ENCODE results near the gene MRPL19.

MRPL19 gene

DNA sequence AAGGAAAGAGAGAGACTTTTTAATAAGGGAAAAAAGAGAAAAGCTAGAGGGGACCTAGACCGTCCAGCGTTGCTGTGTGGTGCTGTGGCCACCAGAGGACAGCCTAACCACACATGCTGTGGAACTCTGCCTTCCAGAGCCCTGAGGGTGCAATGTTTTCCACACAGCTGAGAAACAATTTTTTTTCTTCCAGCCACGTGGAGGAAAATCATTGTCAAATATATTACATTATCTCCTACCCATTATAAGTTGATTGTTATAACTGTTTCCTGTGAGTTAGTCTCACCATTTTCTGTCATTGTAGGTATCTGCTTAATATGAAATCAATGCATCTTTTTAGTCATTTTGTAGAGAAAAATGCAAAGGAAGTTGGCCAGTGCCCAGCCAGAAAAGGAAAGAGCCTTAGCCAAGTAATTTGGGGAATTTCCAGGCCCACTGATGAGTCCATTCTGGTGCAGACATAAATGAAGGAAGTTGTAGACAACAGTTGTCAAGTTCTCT is 5.9 kb upstream of the MRPL19 start:
- TF ChIP-seq GABPA (IDR thresholded peaks at IDR 0.05; ENCODE audit: low read depth) (no peak), CTCF (IDR thresholded peaks at IDR 0.05; ENCODE audit: insufficient read depth, low read length) (peak; percentile 99), SPI1 (IDR thresholded peaks at IDR 0.05; ENCODE audit: borderline replicate concordance, low read depth) (no peak), POLR2AphosphoS5 (IDR thresholded peaks at IDR 0.05; ENCODE audit: low read depth) (no peak)
- TF ChIP-seq, protein P1, sequence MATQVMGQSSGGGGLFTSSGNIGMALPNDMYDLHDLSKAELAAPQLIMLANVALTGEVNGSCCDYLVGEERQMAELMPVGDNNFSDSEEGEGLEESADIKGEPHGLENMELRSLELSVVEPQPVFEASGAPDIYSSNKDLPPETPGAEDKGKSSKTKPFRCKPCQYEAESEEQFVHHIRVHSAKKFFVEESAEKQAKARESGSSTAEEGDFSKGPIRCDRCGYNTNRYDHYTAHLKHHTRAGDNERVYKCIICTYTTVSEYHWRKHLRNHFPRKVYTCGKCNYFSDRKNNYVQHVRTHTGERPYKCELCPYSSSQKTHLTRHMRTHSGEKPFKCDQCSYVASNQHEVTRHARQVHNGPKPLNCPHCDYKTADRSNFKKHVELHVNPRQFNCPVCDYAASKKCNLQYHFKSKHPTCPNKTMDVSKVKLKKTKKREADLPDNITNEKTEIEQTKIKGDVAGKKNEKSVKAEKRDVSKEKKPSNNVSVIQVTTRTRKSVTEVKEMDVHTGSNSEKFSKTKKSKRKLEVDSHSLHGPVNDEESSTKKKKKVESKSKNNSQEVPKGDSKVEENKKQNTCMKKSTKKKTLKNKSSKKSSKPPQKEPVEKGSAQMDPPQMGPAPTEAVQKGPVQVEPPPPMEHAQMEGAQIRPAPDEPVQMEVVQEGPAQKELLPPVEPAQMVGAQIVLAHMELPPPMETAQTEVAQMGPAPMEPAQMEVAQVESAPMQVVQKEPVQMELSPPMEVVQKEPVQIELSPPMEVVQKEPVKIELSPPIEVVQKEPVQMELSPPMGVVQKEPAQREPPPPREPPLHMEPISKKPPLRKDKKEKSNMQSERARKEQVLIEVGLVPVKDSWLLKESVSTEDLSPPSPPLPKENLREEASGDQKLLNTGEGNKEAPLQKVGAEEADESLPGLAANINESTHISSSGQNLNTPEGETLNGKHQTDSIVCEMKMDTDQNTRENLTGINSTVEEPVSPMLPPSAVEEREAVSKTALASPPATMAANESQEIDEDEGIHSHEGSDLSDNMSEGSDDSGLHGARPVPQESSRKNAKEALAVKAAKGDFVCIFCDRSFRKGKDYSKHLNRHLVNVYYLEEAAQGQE (IDR thresholded peaks at IDR 0.05; ENCODE audit: insufficient replicate concordance, low read depth), result no peak
- H3K4me3 ChIP-seq (replicated peaks; ENCODE audit: insufficient read depth, low read length), result no peak overlapping the region
- no peaks in the 10 kb centered on the region for H3K27me3 ChIP-seq (ENCODE audit: insufficient read depth, poor library complexity, severe bottlenecking)
- peak in 1 of 2 experiments; percentile 45 for DNase-seq (ENCODE audit: low read depth in 1 of 2, low spot score in 1 of 2)
- H3K27ac ChIP-seq (replicated peaks), result no peak overlapping the region

DNA sequence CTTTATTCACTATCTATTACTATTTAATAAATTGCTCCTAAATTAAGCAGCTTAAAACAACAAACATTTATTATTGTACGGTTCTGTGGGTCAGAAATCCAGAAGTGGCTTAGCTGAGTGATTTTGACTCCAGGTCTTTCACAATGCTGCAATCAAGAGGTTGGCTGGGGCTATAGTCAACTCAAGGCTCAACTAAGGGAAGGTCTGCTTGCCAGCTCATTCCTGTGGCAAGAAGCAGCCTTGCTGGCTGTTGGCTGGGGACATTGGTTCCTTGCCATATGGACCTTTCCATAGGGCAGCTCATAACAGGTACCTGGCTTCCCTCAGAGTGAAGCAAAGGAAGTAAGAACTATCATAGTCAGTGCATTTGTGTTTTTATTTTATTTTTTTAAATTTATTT is 5.0 kb upstream of the MRPL19 start:
- Histone ChIP-seq H3K27me3 (ENCODE audit: insufficient read depth, poor library complexity, severe bottlenecking) (no peaks in the 10 kb centered on the region), H3K4me3 (replicated peaks; ENCODE audit: insufficient read depth, low read length) (no peak overlapping the region), H3K27ac (replicated peaks) (no peak overlapping the region)
- TF ChIP-seq SPI1 (IDR thresholded peaks at IDR 0.05; ENCODE audit: borderline replicate concordance, low read depth) (no peak), CTCF (IDR thresholded peaks at IDR 0.05; ENCODE audit: insufficient read depth, low read length) (no peak), GABPA (IDR thresholded peaks at IDR 0.05; ENCODE audit: low read depth) (no peak), POLR2AphosphoS5 (IDR thresholded peaks at IDR 0.05; ENCODE audit: low read depth) (no peak)
- TF ChIP-seq, protein P1 (IDR thresholded peaks at IDR 0.05; ENCODE audit: insufficient replicate concordance, low read depth), result no peak
- no peak for DNase-seq (ENCODE audit: low read depth in 1 of 2, low spot score in 1 of 2)

DNA sequence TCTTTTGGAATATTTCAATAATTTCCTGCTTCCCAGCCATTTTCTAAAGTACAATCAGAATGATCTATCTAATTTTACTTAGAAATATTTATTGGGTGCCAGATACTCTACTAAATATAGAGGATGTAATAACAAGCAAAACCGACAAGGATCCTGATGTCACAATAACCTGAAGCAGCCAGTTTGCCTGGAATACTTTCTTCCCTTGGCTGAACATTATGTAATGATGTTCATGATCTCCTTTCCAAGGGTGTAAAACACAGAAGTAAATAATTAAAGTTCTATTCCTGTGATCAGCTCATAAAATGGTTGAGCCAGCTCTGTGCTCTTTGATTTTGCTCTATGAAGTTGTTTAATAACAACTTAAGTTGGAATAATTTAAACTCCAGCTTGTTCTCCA is 2.6 kb upstream of the MRPL19 start:
- H3K4me3 ChIP-seq (replicated peaks; ENCODE audit: insufficient read depth, low read length), result no peak overlapping the region
- H3K27ac ChIP-seq (replicated peaks), result no peak overlapping the region
- H3K27me3 ChIP-seq (ENCODE audit: insufficient read depth, poor library complexity, severe bottlenecking), result no peaks in the 10 kb centered on the region
- TF ChIP-seq, protein P1 (IDR thresholded peaks at IDR 0.05; ENCODE audit: insufficient replicate concordance, low read depth), result no peak
- TF ChIP-seq SPI1 (IDR thresholded peaks at IDR 0.05; ENCODE audit: borderline replicate concordance, low read depth), result no peak
- TF ChIP-seq POLR2AphosphoS5 (IDR thresholded peaks at IDR 0.05; ENCODE audit: low read depth), result no peak
- no peak for TF ChIP-seq GABPA (IDR thresholded peaks at IDR 0.05; ENCODE audit: low read depth)
- TF ChIP-seq CTCF (IDR thresholded peaks at IDR 0.05; ENCODE audit: insufficient read depth, low read length), result no peak
- DNase-seq (ENCODE audit: low read depth in 1 of 2, low spot score in 1 of 2), result no peak
